ENCODE measurements around the gene GALNT1. TPM values are rescaled to one million over a fixed set of nuclear protein-coding genes. Genes with fewer than 3 reads are reported as not detected.
A peak's percentile ranks its signal among the peaks of the same experiment; 100 is the strongest.

Gene GALNT1
- total RNA-seq, 1 experiment from 2014 or later: 105 TPM

GRCh38 chr18:35603528-35603927 is 22.0 kb downstream of the GALNT1 start:
- H3K9me3 Mint-ChIP-seq (ENCODE audit: low read depth, unreplicated experiment): peaks cover 5% of the 10 kb centered on the region
- H3K36me3 Mint-ChIP-seq (ENCODE audit: insufficient read depth, unreplicated experiment): no peaks in the 10 kb centered on the region
- CTCF ChIA-PET: interaction anchor here (0.6 kb wide), 1 partner anchor 606 kb away, joined by 10 read pairs; no protein-coding TSS in a partner anchor
- no peaks in the 10 kb centered on the region for H3K27me3 Mint-ChIP-seq (ENCODE audit: unreplicated experiment)
- intact Hi-C loops (cut with micrococcal nuclease; ENCODE audit: unreplicated experiment): no loop called here
- BruUV-seq (replicated peaks): no TSS peak
- no peak overlapping the region for H3K4me3 Mint-ChIP-seq (ENCODE audit: low read depth, unreplicated experiment)
- no peak overlapping the region for H3K27ac Mint-ChIP-seq (ENCODE audit: unreplicated experiment)
- DNase-seq: no peak
- no peak for TF ChIP-seq CTCF (IDR thresholded peaks at IDR 0.05; ENCODE audit: unreplicated experiment)
- H3K4me1 Mint-ChIP-seq (ENCODE audit: low read depth, unreplicated experiment): peaks cover 54% of the 10 kb centered on the region

- no TSS peak for BruUV-seq (replicated peaks)
- H3K9me3 Mint-ChIP-seq (ENCODE audit: low read depth, unreplicated experiment): peaks cover 5% of the 10 kb centered on the region
- DNase-seq: no peak
- no peaks in the 10 kb centered on the region for H3K36me3 Mint-ChIP-seq (ENCODE audit: insufficient read depth, unreplicated experiment)
- CTCF ChIA-PET: no interaction called here
- TF ChIP-seq CTCF (IDR thresholded peaks at IDR 0.05; ENCODE audit: unreplicated experiment): no peak
- H3K4me1 Mint-ChIP-seq (ENCODE audit: low read depth, unreplicated experiment): peaks cover 56% of the 10 kb centered on the region
- H3K4me3 Mint-ChIP-seq (ENCODE audit: low read depth, unreplicated experiment): no peak overlapping the region
- H3K27me3 Mint-ChIP-seq (ENCODE audit: unreplicated experiment): no peaks in the 10 kb centered on the region
- no peak overlapping the region for H3K27ac Mint-ChIP-seq (ENCODE audit: unreplicated experiment)
- intact Hi-C loops (cut with micrococcal nuclease; ENCODE audit: unreplicated experiment): no loop called here
Measured at GRCh38 chr18:35604369-35604768, 22.8 kb downstream of the GALNT1 start.

- Mint-ChIP-seq H3K27ac (ENCODE audit: unreplicated experiment) (no peak overlapping the region), H3K4me1 (ENCODE audit: low read depth, unreplicated experiment) (peaks cover 44% of the 10 kb centered on the region), H3K4me3 (ENCODE audit: low read depth, unreplicated experiment) (no peak overlapping the region), H3K27me3 (ENCODE audit: unreplicated experiment) (no peaks in the 10 kb centered on the region), H3K36me3 (ENCODE audit: insufficient read depth, unreplicated experiment) (no peaks in the 10 kb centered on the region), H3K9me3 (ENCODE audit: low read depth, unreplicated experiment) (peaks cover 5% of the 10 kb centered on the region)
- BruUV-seq (replicated peaks): no TSS peak
- CTCF ChIA-PET: interaction anchor here (1.1 to 1.3 kb wide), 3 partner anchors 11 to 219 kb away, joined by 4 to 5 read pairs (median 4); no protein-coding TSS in a partner anchor
- DNase-seq: peak; percentile 21
- intact Hi-C loops (cut with micrococcal nuclease; ENCODE audit: unreplicated experiment): no loop called here
- TF ChIP-seq CTCF (IDR thresholded peaks at IDR 0.05; ENCODE audit: unreplicated experiment): no peak
Measured at GRCh38 chr18:35605686-35606417, 24.3 kb downstream of the GALNT1 start.

- CTCF ChIA-PET: no interaction called here
- no peaks in the 10 kb centered on the region for H3K9me3 Mint-ChIP-seq (ENCODE audit: low read depth, unreplicated experiment)
- no peak for TF ChIP-seq CTCF (IDR thresholded peaks at IDR 0.05; ENCODE audit: unreplicated experiment)
- no TSS peak for BruUV-seq (replicated peaks)
- intact Hi-C loops (cut with micrococcal nuclease; ENCODE audit: unreplicated experiment): no loop called here
- no peak for DNase-seq
- no peaks in the 10 kb centered on the region for H3K36me3 Mint-ChIP-seq (ENCODE audit: insufficient read depth, unreplicated experiment)
- H3K27me3 Mint-ChIP-seq (ENCODE audit: unreplicated experiment): no peaks in the 10 kb centered on the region
- peaks cover 29% of the 10 kb centered on the region for H3K4me1 Mint-ChIP-seq (ENCODE audit: low read depth, unreplicated experiment)
- H3K4me3 Mint-ChIP-seq (ENCODE audit: low read depth, unreplicated experiment): no peak overlapping the region
- H3K27ac Mint-ChIP-seq (ENCODE audit: unreplicated experiment): no peak overlapping the region
Measured at GRCh38 chr18:35609236-35609635, 27.7 kb downstream of the GALNT1 start.
